Activated T-helper 1 cell treated with anti-CD3 and anti-CD28 coated beads, Interleukin-2, amount 50 U/mL, for 16 hours (primary cell): Measurements from ENCODE around the gene TMEM72.
A peak's percentile ranks its signal among the peaks of the same experiment; 100 is the strongest.
"Not testable (repeated sequence)": the region's sequence is repeated elsewhere in the genome, so short reads cannot be mapped to it uniquely, and the experiment has no call there.

Experiments
- DNase-seq, 2 donors: peaks; one replicate each; pipeline ENCODE4 v3.0.0-alpha.2; 2020; ENCODE audit warnings: low read depth in 1 of 2, low spot score in 1 of 2

Gene TMEM72

DNA sequence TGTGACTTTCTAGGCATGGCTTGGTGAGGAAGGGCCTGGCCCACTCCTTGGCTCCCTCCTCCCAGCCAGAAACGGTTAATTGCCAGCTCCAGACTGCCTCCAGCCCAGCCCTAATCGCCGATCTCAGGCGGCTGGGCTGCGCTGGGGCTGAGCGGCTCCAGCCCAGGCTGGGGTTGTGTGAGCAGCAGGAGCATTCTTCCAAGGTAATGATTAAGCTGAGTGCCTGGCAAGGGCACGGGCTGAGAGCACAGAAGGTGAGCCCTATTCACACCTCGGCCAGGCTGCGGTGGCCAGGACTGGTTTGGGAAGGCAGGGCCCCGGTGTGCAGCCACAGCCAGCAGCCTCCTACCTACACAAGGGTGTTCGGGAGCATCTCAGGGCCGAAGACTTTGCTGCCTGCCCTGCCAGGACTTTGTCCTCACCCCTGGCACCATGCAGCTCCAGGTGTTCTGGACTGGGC is at the start of gene TMEM72:
Gene TMEM72, plus strand, starts transcription at position 257 of the 460 bp plus-strand sequence. Its CDS starts 176 bp downstream, at position 433.
- no peak for DNase-seq

- no peak for DNase-seq
Observed at GRCh38 chr10:44862006-44862751, 49.0 kb upstream of the TMEM72 start.

DNA sequence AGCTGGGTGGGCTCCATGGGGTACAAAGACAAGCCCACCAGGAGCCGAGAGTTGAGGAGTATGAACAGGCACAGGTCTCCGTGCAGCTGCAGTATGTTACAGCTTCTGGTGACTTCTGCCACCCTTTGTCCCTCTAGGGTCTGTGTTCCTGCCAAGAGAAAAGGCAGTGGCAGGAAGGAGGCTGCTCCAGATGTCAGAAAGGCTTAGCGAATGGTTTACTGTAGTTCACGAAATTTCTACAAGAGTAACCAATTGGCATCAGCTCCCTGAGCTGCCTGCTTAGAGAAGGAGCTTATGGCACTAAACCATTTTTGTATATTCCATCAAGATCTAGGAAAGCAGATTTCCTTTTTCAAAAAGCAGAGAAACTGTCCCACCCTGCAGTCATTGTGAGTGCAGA is 48.2 kb upstream of the TMEM72 start:
- no peak for DNase-seq

DNA sequence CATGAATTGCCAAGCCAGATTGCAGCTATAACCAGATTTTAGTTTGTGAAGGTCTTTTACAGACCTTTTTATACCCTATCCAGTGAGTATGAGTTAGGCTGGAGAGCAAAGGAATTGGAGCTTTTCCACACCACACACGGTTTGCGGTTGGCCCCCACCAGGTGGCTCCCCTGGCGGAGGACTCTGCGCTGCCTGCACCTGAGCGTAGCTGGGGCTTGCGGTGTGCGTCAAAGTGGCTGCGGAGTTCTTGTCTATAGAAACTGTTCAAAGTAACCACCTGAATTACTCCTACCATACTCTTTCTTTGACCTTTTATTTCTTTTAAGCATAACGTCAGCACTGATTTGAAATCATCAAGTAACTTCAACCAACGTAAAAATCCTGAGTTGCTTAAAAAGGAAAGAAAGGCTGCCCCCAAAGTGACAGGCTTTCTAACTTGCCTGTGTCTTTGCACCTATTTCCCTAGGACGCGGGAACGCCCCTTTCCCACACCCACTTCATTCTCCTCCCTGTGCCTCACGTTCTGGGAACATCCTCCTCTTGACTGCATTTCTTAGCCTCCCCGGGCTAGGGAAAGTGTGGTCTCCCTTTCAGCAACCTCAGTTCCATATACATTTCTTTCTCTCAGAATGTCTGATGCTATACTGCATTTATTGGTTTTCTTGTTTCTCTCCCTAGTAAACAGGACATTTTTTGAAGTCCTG is 47.6 kb upstream of the TMEM72 start:
- DNase-seq = no peak

DNA sequence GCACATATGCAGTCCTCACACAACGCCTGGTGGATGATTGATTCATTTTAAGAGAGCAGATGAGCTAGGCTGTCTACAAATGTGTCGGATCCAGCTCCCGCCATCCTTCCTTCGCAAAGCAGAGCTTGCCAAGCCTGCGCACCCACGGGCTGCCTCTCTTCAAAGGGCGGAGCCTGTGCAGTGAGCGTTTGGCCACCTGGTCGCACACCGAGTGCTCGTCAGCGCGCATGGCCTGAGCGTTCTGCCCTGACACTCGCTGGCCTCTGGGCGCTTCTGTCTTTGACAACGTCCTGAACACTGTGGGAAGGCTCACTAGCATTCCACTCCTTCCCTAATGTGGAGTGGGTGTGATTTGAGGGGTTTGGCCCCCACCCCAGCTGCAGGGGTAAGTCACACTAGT is 47.1 kb upstream of the TMEM72 start:
- no peak for DNase-seq

DNA sequence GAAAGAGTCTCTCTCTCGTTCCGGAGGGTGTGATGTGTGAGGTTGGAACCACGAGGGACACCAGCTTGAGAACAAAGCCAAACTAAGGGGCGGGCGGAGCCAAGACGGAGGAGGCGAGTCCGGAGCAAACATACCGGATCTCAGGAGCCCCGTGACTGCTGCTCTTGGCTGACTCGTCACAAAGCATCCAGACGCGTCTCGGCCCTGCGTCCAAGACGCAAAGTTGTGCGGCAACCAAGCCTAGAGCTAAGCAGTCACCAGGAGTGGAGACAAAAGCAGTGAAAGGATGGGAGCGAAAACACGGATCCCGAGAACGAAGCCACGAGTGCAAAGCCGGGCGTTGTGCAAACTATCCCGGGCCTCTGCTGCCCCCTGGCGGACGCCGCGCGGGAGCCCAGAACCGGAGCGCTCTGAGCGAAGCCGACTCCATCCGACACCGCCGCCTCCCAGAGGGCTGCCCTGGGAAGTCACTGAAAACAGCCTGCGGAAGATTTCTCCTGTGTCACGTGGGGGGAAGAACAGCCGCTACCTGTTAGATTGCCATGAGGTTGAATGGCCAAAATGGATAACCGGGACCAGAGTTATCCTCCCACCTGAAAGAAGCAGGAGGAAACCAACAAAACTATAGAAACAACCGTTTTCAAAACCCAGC is 46.4 kb upstream of the TMEM72 start:
- DNase-seq = peak; percentile 68 to 80

- no peak for DNase-seq
Observed at GRCh38 chr10:44865289-44865671, 45.9 kb upstream of the TMEM72 start.

GRCh38 chr10:44866367-44866766 is 44.8 kb upstream of the TMEM72 start:
- DNase-seq = not testable (repeated sequence)

DNA sequence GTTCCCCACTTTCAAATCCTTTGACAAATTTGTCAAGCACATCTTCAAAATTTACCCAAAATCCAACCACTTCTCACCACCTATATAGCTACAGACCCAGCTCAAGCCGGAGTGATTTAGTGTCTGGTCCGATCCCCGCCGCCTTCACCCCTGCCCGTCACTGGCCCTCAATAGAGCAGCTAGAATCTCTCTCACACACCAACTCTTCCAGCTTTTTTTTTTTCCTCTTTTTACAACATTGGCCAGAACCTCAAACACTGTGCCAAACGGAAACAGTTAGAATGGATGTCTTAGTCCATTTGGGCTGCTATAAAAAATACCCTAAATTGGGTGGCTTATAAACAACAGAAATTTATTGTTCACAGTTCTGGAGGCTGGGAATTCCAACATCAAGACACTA is 41.1 kb upstream of the TMEM72 start:
- DNase-seq = no peak

DNA sequence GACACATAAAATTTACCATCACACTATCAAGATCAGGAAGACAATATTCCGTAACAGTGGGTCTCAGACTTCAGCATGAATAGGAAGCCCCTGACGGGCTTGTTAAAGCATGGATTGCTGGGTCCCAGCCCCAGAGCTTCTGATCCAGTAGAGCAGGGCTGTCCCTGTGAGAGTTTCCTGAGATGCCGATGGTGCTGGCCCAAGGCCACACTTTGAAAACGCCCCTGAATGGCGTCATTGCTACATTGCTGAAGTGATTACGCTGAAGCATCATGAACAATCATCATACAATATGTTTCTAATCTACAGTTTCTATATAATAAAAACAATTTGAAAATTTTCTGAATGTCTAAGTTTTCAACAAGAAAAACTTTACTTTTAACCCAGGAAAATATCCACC is 38.0 kb upstream of the TMEM72 start:
- no peak for DNase-seq

- no peak for DNase-seq
Observed at GRCh38 chr10:44874166-44874565, 37.0 kb upstream of the TMEM72 start.

- peak; percentile 32 to 60 for DNase-seq
Observed at GRCh38 chr10:44878706-44879530, 32.2 kb upstream of the TMEM72 start.

GRCh38 chr10:44879531-44879899 is 31.6 kb upstream of the TMEM72 start:
- DNase-seq = no peak

- DNase-seq = no peak
Observed at GRCh38 chr10:44880090-44880715, 30.9 kb upstream of the TMEM72 start.

- no peak for DNase-seq
Observed at GRCh38 chr10:44881649-44882048, 29.5 kb upstream of the TMEM72 start.

GRCh38 chr10:44882166-44882720 is 28.9 kb upstream of the TMEM72 start:
- no peak for DNase-seq

- DNase-seq = no peak
Observed at GRCh38 chr10:44883593-44884331, 27.4 kb upstream of the TMEM72 start.

DNA sequence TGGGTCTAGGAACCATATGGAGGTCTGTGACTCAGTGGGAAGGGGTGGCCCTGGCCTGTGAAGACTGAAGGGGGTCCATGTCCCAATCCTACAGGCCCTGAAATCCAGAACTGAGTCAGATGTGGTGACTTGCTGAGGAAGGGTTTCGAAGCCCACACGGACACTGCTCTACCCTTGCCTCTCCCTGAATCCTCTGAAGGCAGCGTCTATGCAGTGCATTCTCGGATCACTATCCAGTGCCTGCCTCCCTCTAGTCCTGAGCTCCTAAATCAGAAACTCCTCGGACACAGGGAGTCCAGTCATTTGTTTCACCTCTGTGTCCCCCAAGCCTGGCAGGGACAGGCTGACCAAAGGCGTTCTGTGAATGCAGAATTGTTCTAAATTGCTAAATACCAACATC is 25.4 kb upstream of the TMEM72 start:
- DNase-seq = no peak

DNA sequence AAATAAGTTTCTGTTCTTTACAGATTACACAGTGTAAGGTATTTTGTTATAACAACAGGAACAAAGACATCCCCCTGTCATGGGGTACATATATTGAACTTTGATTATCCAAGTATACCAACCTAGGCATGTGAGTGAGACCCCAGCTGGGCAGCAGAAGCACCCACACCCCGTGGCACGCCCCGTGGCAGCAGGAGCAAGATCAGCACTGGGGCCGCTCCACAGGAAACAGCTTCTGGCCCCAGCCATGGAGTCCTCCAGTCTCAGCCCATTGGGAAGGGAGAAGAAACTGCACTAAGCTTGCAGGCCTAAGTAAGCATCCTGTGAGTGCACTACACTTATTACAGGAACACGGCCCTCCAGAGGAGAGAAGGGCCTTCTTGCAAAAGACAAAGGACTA is 24.2 kb upstream of the TMEM72 start:
- DNase-seq = no peak

GRCh38 chr10:44888886-44889285 is 22.3 kb upstream of the TMEM72 start:
- no peak for DNase-seq
